Endothelial cell of umbilical vein (primary cell): ENCODE results near the gene MTHFR. TPM values are rescaled to one million over a fixed set of nuclear protein-coding genes. Genes with fewer than 3 reads are reported as not detected.

Source experiments
- BruUV-seq: library from RNA; stranded (reverse); fragments of 400-500 nt; replicated peaks from 2 replicates; lab custom pipeline; 2021; lab: Mats Ljungman, UMichigan
- CTCF ChIA-PET: fragments of 300-600, 350-600 bp; sonication (Branson Sonifier 250); formaldehyde crosslinking; loops from one replicate; lab custom pipeline; 2021; ENCODE audit warnings: antibody characterized with exemption, inconsistent platforms; lab: Charles Lee
- POLR2A ChIA-PET: fragments of 300-600, 350-600 bp; sonication (Branson Sonifier 250); formaldehyde crosslinking; loops from one replicate; lab custom pipeline; 2021; ENCODE audit warnings: antibody characterized with exemption, inconsistent platforms; lab: Charles Lee
- DNase-seq: peaks from one replicate; pipeline ENCODE4 v3.0.0-alpha.2; 2011; ENCODE audit warnings: low read depth, low spot score
- FAIRE-seq: peaks from 2 replicates; lab custom pipeline; 2011; peaks lifted over from hg19 to GRCh38; lab: Jason Lieb, UNC
- H2AFZ ChIP-seq: 2 replicates; pipeline ENCODE4 v1.6.0; 2012; ENCODE audit warnings: low read depth, low read length, control low read depth, inconsistent platforms
- H3K27ac ChIP-seq: 2 replicates; pipeline ENCODE4 v1.5.1; 2011; ENCODE audit warnings: low read depth, mild to moderate bottlenecking, control low read depth, low read length, moderate library complexity; ENCODE audit not compliant: insufficient read depth
- H3K27me3 ChIP-seq, 2 experiments: 2 replicates each; pipeline versions ENCODE4 v1.6.0 to v1.6.1; 2011; ENCODE audit warnings: low read length in 2 of 2, mixed read lengths in 1 of 2; ENCODE audit not compliant: control insufficient read depth in 2 of 2, insufficient read depth in 2 of 2
- H3K36me3 ChIP-seq, 2 experiments: 2 replicates in 1 of 2; 3 replicates in 1 of 2; pipeline ENCODE4 v1.5.1; 2011; ENCODE audit warnings: low read length in 2 of 2, mild to moderate bottlenecking in 1 of 2, moderate library complexity in 1 of 2; ENCODE audit not compliant: control insufficient read depth in 2 of 2, insufficient read depth in 2 of 2; ENCODE audit errors: extremely low read depth in 1 of 2
- H3K4me1 ChIP-seq: 3 replicates; pipeline ENCODE4 v1.5.1; 2011; ENCODE audit warnings: mild to moderate bottlenecking, low read length; ENCODE audit not compliant: control insufficient read depth, insufficient read depth; ENCODE audit errors: extremely low read depth
- H3K4me2 ChIP-seq: 2 replicates; pipeline ENCODE4 v1.6.1; 2011; ENCODE audit warnings: low read length, control low read depth, mixed read lengths; ENCODE audit not compliant: insufficient read depth
- H3K4me3 ChIP-seq, 3 experiments: fragments of 200-600 bp in 1 of 3; sonication (generic), shearing (Covaris generic) in 1 of 3; replicated peaks in 1 of 3; 2 replicates each; pipeline ENCODE4 v1.5.1; 2011 to 2016; ENCODE audit warnings: control low read depth in 3 of 3, low read length in 3 of 3, mild to moderate bottlenecking in 2 of 3, inconsistent platforms in 1 of 3, low read depth in 1 of 3, moderate library complexity in 1 of 3; ENCODE audit not compliant: insufficient read depth in 1 of 3
- H3K79me2 ChIP-seq: 2 replicates; pipeline ENCODE4 v1.6.0; 2012; ENCODE audit warnings: low read length, inconsistent platforms; ENCODE audit not compliant: control insufficient read depth, insufficient read depth
- H3K9ac ChIP-seq: replicated peaks from 2 replicates; pipeline ENCODE3; 2011; ENCODE audit warnings: low read length, control low read depth; ENCODE audit not compliant: insufficient read depth; ENCODE audit errors: extremely low read depth
- H3K9me1 ChIP-seq: replicated peaks from 3 replicates; pipeline ENCODE4 v1.6.0; 2011; ENCODE audit warnings: mild to moderate bottlenecking, low read length; ENCODE audit not compliant: control insufficient read depth, insufficient read depth; ENCODE audit errors: extremely low read depth
- H3K9me3 ChIP-seq: replicated peaks from 2 replicates; pipeline ENCODE4 v1.5.1; 2012; ENCODE audit warnings: low read length, inconsistent platforms; ENCODE audit not compliant: control insufficient read depth, insufficient read depth
- H4K20me1 ChIP-seq: replicated peaks from 2 replicates; pipeline ENCODE3; 2011; ENCODE audit warnings: mild to moderate bottlenecking, low read length; ENCODE audit not compliant: control insufficient read depth, insufficient read depth; ENCODE audit errors: extremely low read depth
- EZH2 ChIP-seq: IDR thresholded peaks from 2 replicates; pipeline ENCODE4 v1.6.1; 2012; ENCODE audit warnings: borderline replicate concordance, low read depth, mild to moderate bottlenecking, moderate library complexity, low read length, inconsistent platforms; ENCODE audit not compliant: severe bottlenecking
- FOS ChIP-seq: IDR thresholded peaks from 2 replicates; pipeline ENCODE4 v1.6.1; 2011; ENCODE audit warnings: mild to moderate bottlenecking, low read length, moderate library complexity, borderline replicate concordance; ENCODE audit not compliant: insufficient read depth
- GATA2 ChIP-seq: IDR thresholded peaks from 2 replicates; pipeline ENCODE4 v1.7.0; 2011; ENCODE audit warnings: low read depth, mild to moderate bottlenecking, moderate library complexity, mixed read lengths, low read length; ENCODE audit not compliant: insufficient read length, insufficient read depth
- JUN ChIP-seq: IDR thresholded peaks from 2 replicates; pipeline ENCODE4 v1.6.1; 2011; ENCODE audit warnings: borderline replicate concordance, low read depth; ENCODE audit not compliant: insufficient read length, insufficient read depth
- MYC ChIP-seq: IDR thresholded peaks from one replicate; pipeline ENCODE4 v1.6.1; 2011; ENCODE audit warnings: mild to moderate bottlenecking, low read depth, low read length
- POLR2A ChIP-seq: IDR thresholded peaks from 2 replicates; pipeline ENCODE4 v1.6.1; 2012; ENCODE audit warnings: low read depth, mild to moderate bottlenecking, control low read depth, low read length
- POLR2AphosphoS5 ChIP-seq: IDR thresholded peaks from 2 replicates; pipeline ENCODE4 v1.6.1; 2012; ENCODE audit warnings: low read depth, mild to moderate bottlenecking, control low read depth, low read length, moderate library complexity; ENCODE audit not compliant: insufficient read depth
- dilution Hi-C: fragments of 300-500 bp; cut with MboI; formaldehyde crosslinking; loops from one replicate; pipeline ENCODE4 v1.15.0; 2019; ENCODE audit warnings: low sequenced_read_pairs; ENCODE audit not compliant: extremely low pct_ligation_motif_present
- intact Hi-C: fragments of 100-400 bp; cut with micrococcal nuclease; formaldehyde crosslinking; loops from one replicate; pipeline ENCODE4 v1.10.0; 2022
- polyA plus RNA-seq, 4 experiments: library from polyadenylated mRNA; depleted of rRNA in 3 of 4; stranded (reverse) in 3 of 4; unstranded in 1 of 4; fragments of >200 nt; gene quantifications; 2 replicates each; pipeline versions ENCODE4 v1.2.1 to v1.2.3, GENCODE V29; 2011 to 2012; ENCODE audit warnings: missing spikeins in 1 of 4
- total RNA-seq: library from RNA; stranded (reverse); gene quantifications from 2 replicates; pipeline ENCODE4 v1.2.3, GENCODE V29; 2021
- TF ChIP-seq, protein P1 (sequence below): IDR thresholded peaks from 2 replicates; pipeline ENCODE4 v1.6.1; 2011; ENCODE audit not compliant: insufficient read depth, insufficient read length
- TF ChIP-seq, protein P2 (sequence below), 2 donors: IDR thresholded peaks; 1 replicate in 1 of 2; 2 replicates in 1 of 2; pipeline ENCODE4 v1.5.1; 2011; ENCODE audit warnings: low read length in 2 of 2, mild to moderate bottlenecking in 2 of 2, moderate library complexity in 2 of 2, control low read depth in 1 of 2, inconsistent platforms in 1 of 2, low read depth in 1 of 2; ENCODE audit not compliant: insufficient read depth in 1 of 2; ENCODE audit errors: extremely low read depth in 1 of 2

Gene MTHFR
- total and polyA plus RNA-seq, 2 donors (not counting 3 experiments of a cell fraction or from before 2014, with no cell fraction given): 13.8 to 25.3 TPM

GRCh38 chr1:11779715-11780379 is 25.9 kb downstream of the MTHFR start:
- intact Hi-C loops: no loop called here

GRCh38 chr1:11778844-11779623 is 26.7 kb downstream of the MTHFR start:
- CTCF ChIA-PET: no interaction called here
- no peak overlapping the region for H3K9ac ChIP-seq
- TF ChIP-seq FOS (no peak), MYC (no peak), POLR2AphosphoS5 (no peak), JUN (no peak), POLR2A (no peak), GATA2 (no peak), EZH2 (no peak)
- TF ChIP-seq, protein P1, sequence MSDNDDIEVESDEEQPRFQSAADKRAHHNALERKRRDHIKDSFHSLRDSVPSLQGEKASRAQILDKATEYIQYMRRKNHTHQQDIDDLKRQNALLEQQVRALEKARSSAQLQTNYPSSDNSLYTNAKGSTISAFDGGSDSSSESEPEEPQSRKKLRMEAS: no peak
- TF ChIP-seq, protein P2, sequence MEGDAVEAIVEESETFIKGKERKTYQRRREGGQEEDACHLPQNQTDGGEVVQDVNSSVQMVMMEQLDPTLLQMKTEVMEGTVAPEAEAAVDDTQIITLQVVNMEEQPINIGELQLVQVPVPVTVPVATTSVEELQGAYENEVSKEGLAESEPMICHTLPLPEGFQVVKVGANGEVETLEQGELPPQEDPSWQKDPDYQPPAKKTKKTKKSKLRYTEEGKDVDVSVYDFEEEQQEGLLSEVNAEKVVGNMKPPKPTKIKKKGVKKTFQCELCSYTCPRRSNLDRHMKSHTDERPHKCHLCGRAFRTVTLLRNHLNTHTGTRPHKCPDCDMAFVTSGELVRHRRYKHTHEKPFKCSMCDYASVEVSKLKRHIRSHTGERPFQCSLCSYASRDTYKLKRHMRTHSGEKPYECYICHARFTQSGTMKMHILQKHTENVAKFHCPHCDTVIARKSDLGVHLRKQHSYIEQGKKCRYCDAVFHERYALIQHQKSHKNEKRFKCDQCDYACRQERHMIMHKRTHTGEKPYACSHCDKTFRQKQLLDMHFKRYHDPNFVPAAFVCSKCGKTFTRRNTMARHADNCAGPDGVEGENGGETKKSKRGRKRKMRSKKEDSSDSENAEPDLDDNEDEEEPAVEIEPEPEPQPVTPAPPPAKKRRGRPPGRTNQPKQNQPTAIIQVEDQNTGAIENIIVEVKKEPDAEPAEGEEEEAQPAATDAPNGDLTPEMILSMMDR (IDR thresholded peaks at IDR 0.05; ENCODE audit: extremely low read depth in 1 of 2, insufficient read depth in 1 of 2, low read depth in 1 of 2, low read length in 2 of 2): no peak
- dilution Hi-C loops: no loop called here
- intact Hi-C loops: no loop called here
- no peak overlapping the region for H3K27ac ChIP-seq
- no peak for FAIRE-seq
- H3K4me2 ChIP-seq: no peak overlapping the region
- BruUV-seq: no TSS peak
- H3K9me1 ChIP-seq: no peaks in the 10 kb centered on the region
- H3K4me1 ChIP-seq: no peaks in the 10 kb centered on the region
- no peak for DNase-seq
- POLR2A ChIA-PET: no interaction called here
- no peaks in the 10 kb centered on the region for H3K27me3 ChIP-seq
- no peak overlapping the region for H3K4me3 ChIP-seq
- no peaks in the 10 kb centered on the region for H3K36me3 ChIP-seq
- no peaks in the 10 kb centered on the region for H4K20me1 ChIP-seq
- H2AFZ ChIP-seq: no peak overlapping the region
- no peaks in the 10 kb centered on the region for H3K9me3 ChIP-seq
- no peaks in the 10 kb centered on the region for H3K79me2 ChIP-seq

More at GRCh38 chr1:11779715-11780379, 25.9 kb downstream of the MTHFR start:
- Histone ChIP-seq H3K36me3 (no peaks in the 10 kb centered on the region), H4K20me1 (no peaks in the 10 kb centered on the region), H3K9ac (no peak overlapping the region), H3K79me2 (no peaks in the 10 kb centered on the region), H3K4me3 (no peak overlapping the region), H3K4me1 (peaks cover 2% of the 10 kb centered on the region), H2AFZ (no peak overlapping the region), H3K27me3 (no peaks in the 10 kb centered on the region), H3K27ac (no peak overlapping the region), H3K4me2 (no peak overlapping the region), H3K9me1 (no peaks in the 10 kb centered on the region), H3K9me3 (no peaks in the 10 kb centered on the region)
- DNase-seq (no peak), FAIRE-seq (no peak)
- TF ChIP-seq POLR2A (no peak), MYC (no peak), JUN (no peak), GATA2 (no peak), EZH2 (no peak)
- TF ChIP-seq, protein P1: no peak
- ChIA-PET CTCF (no interaction called here), POLR2A (interaction anchor here (1.4 kb wide), 1 partner anchor 128 kb away, joined by 4 read pairs; no protein-coding TSS in a partner anchor)
- BruUV-seq: no TSS peak
- dilution Hi-C loops: no loop called here
